Uterus (tissue), 4 donors: Measurements from ENCODE around the gene ATP13A5. TPM values are rescaled to one million over a fixed set of nuclear protein-coding genes. Genes with fewer than 3 reads are reported as not detected.

ENCODE experiments used
- DNase-seq, 2 donors: peaks; one replicate each; pipeline ENCODE4 v3.0.0-alpha.2; 2019 to 2020
- H3K27ac ChIP-seq, 2 donors: fragments of 200-600 bp; sonication (generic); 1 replicate in 1 of 2; 2 replicates in 1 of 2; pipeline ENCODE4 v1.5.1; 2016 to 2018
- H3K27me3 ChIP-seq, 2 donors: fragments of 200-600 bp; sonication (generic); one replicate each; pipeline ENCODE4 v1.5.1; 2018 to 2019; ENCODE audit warnings: control low read depth in 1 of 2
- H3K36me3 ChIP-seq, 2 donors: fragments of 200-600 bp; sonication (generic); one replicate each; pipeline ENCODE4 v1.5.1; 2019; ENCODE audit warnings: control low read depth in 1 of 2
- H3K4me1 ChIP-seq, 2 donors: fragments of 200-600 bp; sonication (generic); one replicate each; pipeline ENCODE4 v1.5.1; 2018 to 2019; ENCODE audit warnings: control low read depth in 1 of 2
- H3K4me3 ChIP-seq, 2 donors: fragments of 200-600 bp; sonication (generic); 1 replicate in 1 of 2; 2 replicates in 1 of 2; pipeline ENCODE4 v1.5.1; 2018 to 2019; ENCODE audit warnings: mild to moderate bottlenecking in 1 of 2
- H3K9me3 ChIP-seq, 2 donors: fragments of 200-600 bp; sonication (generic); one replicate each; pipeline ENCODE4 v1.5.1; 2019; ENCODE audit warnings: control low read depth in 1 of 2
- POLR2A ChIP-seq, 2 donors: fragments of 450-650 bp; IDR thresholded peaks; one replicate each; pipeline ENCODE4 v1.6.1; 2016; ENCODE audit warnings: antibody characterized with exemption in 2 of 2, mild to moderate bottlenecking in 1 of 2, moderate library complexity in 1 of 2
- intact Hi-C: fragments of 100-400 bp; cut with DNase I; formaldehyde crosslinking; loops from one replicate; pipeline ENCODE4 v1.15.1; 2023; ENCODE audit warnings: low total_unique reads
- total RNA-seq, 4 donors: library from RNA; depleted of rRNA in 3 of 4; stranded (reverse); fragments of >200 nt in 3 of 4; gene quantifications; one replicate each; pipeline versions ENCODE4 v1.1.0 to v1.2.4, GENCODE V29; 2014 to 2023
- TF ChIP-seq, protein P1 (sequence below), 4 experiments: fragments of 200-600 bp in 2 of 4; fragments of 450-650 bp in 2 of 4; sonication (generic) in 2 of 4; IDR thresholded peaks; one replicate each; pipeline ENCODE4 v1.5.1; 2016 to 2019; ENCODE audit warnings: antibody characterized with exemption in 4 of 4, mild to moderate bottlenecking in 2 of 4, moderate library complexity in 1 of 4
- donor health status: DM: yes; HTN: yes; CAD: no.

Gene ATP13A5
- total RNA-seq, 4 donors from 2014 or later: not detected

DNA sequence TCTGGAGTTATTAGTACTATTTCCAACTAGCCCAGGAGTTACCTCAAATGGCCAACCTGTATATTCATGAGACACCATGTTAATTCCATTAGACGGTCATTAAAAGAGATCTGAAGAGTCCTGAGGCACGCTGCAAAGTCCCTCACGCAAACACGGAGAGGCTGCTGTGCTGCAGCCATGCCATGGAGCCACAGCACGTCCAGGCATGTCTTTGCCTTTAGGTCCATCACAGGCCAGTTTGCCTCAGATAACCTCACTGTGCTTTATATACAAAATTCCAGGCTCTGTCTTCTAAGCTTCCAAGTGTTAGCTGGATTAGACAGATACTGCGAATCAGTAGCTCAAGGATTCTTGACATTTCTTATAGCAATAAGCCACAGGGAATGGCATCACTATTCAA is 147.4 kb downstream of the ATP13A5 start:
- DNase-seq: no peak
- H3K9me3 ChIP-seq: no peaks in the 10 kb centered on the region
- H3K27me3 ChIP-seq: no peaks in the 10 kb centered on the region
- H3K4me3 ChIP-seq: no peak overlapping the region
- no peaks in the 10 kb centered on the region for H3K4me1 ChIP-seq
- no peaks in the 10 kb centered on the region for H3K36me3 ChIP-seq
- intact Hi-C loops: no loop called here
- TF ChIP-seq POLR2A (IDR thresholded peaks at IDR 0.05): no peak
- TF ChIP-seq, protein P1, sequence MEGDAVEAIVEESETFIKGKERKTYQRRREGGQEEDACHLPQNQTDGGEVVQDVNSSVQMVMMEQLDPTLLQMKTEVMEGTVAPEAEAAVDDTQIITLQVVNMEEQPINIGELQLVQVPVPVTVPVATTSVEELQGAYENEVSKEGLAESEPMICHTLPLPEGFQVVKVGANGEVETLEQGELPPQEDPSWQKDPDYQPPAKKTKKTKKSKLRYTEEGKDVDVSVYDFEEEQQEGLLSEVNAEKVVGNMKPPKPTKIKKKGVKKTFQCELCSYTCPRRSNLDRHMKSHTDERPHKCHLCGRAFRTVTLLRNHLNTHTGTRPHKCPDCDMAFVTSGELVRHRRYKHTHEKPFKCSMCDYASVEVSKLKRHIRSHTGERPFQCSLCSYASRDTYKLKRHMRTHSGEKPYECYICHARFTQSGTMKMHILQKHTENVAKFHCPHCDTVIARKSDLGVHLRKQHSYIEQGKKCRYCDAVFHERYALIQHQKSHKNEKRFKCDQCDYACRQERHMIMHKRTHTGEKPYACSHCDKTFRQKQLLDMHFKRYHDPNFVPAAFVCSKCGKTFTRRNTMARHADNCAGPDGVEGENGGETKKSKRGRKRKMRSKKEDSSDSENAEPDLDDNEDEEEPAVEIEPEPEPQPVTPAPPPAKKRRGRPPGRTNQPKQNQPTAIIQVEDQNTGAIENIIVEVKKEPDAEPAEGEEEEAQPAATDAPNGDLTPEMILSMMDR (IDR thresholded peaks at IDR 0.05): no peak
- H3K27ac ChIP-seq: no peak overlapping the region

DNA sequence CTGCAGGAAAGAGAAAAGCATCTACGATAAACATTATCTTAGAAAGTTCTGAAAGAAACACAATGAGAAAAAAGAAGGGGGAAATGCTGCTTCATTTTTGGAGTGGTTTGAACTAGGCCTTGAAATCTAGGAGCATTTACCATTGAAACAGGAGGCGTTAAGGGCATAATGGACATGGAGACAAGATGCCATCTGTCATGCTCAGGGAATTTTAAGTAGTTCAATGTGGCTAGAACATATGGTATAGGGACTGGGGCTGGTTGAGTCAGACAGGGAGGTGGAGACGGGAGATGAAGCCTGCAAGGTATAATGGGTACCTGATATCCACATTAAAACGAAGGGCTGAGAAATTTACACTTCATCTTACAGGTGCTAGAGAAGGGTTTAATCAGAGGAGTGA is 147.9 kb downstream of the ATP13A5 start:
- TF ChIP-seq, protein P1 (IDR thresholded peaks at IDR 0.05): no peak
- TF ChIP-seq POLR2A (IDR thresholded peaks at IDR 0.05): no peak
- Histone ChIP-seq H3K9me3 (no peaks in the 10 kb centered on the region), H3K36me3 (no peaks in the 10 kb centered on the region), H3K4me3 (no peak overlapping the region), H3K27me3 (no peaks in the 10 kb centered on the region), H3K27ac (no peak overlapping the region), H3K4me1 (no peaks in the 10 kb centered on the region)
- no peak for DNase-seq
- intact Hi-C loops: no loop called here

DNA sequence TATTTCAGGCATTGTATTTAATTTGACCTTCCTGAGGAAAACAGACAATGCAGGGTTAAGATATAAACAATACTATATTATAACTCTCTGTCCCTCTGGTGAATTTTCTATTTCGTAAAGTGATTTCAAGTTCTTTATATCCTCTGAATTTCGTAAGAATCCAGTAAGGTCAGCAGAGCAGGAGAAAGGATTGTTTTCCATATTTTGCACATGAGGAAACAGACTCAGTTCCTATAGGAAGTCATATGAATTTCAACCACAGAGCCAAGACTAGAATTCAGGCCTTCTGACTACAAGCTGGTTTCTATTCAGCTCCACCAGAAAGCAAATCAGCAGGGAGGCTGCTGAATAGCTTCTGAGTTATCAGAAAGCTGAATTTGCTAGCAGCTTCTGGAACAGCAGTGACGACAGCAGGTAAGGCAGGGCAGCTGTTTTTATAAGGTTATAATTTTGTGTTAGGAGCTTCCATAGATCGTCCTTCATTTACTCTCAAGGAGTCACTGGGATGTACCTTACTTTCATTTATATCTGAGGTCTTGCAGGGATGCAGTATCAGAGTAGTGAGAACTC is 148.6 kb downstream of the ATP13A5 start:
- H3K4me1 ChIP-seq: no peaks in the 10 kb centered on the region
- TF ChIP-seq, protein P1 (IDR thresholded peaks at IDR 0.05): no peak
- TF ChIP-seq POLR2A (IDR thresholded peaks at IDR 0.05): no peak
- intact Hi-C loops: no loop called here

DNA sequence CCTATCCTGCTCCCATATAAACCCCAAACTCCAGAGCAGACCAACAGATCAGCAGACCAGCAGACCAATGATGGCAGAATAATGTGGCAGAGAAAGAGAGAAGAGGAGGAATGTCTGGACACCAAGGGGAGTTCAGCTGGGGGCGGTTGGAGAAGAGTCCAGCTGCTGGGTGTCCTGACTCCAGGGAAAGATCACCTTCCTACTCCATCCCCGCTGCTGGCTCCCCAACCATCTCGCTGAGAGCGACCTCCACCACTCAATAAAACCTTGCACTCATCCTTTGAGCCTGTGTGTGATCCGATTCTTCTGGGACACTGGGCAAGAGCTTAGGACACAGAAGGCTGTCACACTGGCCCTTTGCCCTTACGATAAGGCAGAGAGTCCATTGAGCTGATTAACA is 150.3 kb downstream of the ATP13A5 start:
- intact Hi-C loops: no loop called here

More for the DNA sequence above, 148.6 kb downstream of the ATP13A5 start:
- DNase-seq: no peak
- Histone ChIP-seq H3K27me3 (no peaks in the 10 kb centered on the region), H3K4me3 (no peak overlapping the region), H3K27ac (no peak overlapping the region), H3K9me3 (no peaks in the 10 kb centered on the region), H3K36me3 (no peaks in the 10 kb centered on the region)

DNA sequence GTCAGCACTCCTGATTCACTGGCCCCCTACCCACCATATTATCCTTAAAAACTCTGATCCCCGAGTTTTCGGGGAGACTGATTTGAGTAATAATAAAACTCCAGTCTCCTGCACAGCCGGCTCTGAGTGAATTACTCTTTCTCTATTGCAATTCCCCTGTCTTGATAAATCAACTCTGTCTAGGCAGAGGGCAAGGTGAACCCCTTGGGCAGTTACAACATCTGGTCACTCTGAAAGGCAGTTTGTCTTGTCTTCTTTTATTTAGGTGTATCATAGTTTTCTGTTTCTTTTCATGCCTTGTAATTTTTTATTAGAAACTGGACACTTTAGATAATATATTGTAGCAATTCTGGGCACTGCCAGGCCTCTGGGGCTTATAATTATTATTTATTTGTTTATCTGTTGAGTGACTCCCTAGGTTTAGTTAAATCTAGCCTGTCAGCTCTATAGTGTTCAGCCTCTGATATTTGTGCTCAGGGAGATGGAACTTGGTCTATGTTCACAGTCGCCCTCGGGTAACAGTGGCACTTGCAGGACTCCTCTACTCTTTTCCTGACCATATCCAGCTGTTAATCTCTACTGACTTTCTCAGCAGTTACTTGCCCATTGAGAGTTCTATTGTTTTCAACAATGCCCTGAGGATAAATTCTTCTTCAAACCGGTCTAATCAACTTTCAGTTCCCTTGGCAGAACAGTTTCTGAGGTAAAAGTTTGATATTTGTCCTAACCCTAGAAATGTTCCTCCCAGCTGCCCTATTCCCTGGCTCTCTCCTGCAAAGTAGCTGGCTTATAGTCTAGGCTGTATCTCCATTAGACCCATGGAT is 153.0 kb downstream of the ATP13A5 start:
- intact Hi-C loops: no loop called here
- H3K9me3 ChIP-seq: no peaks in the 10 kb centered on the region
- no peak for TF ChIP-seq POLR2A (IDR thresholded peaks at IDR 0.05)
- TF ChIP-seq, protein P1 (IDR thresholded peaks at IDR 0.05): no peak

More for the DNA sequence above, 150.3 kb downstream of the ATP13A5 start:
- no peaks in the 10 kb centered on the region for H3K4me1 ChIP-seq
- H3K9me3 ChIP-seq: no peaks in the 10 kb centered on the region
- H3K4me3 ChIP-seq: no peak overlapping the region
- DNase-seq: no peak
- no peaks in the 10 kb centered on the region for H3K36me3 ChIP-seq
- TF ChIP-seq POLR2A (IDR thresholded peaks at IDR 0.05): no peak
- TF ChIP-seq, protein P1 (IDR thresholded peaks at IDR 0.05): no peak
- no peaks in the 10 kb centered on the region for H3K27me3 ChIP-seq
- H3K27ac ChIP-seq: no peak overlapping the region

More for the DNA sequence above, 153.0 kb downstream of the ATP13A5 start:
- Histone ChIP-seq H3K4me1 (no peaks in the 10 kb centered on the region), H3K36me3 (no peaks in the 10 kb centered on the region), H3K4me3 (no peak overlapping the region), H3K27me3 (no peaks in the 10 kb centered on the region), H3K27ac (no peak overlapping the region)
- no peak for DNase-seq
